Measurements from ENCODE around the gene BRWD1.
"Not testable (repeated sequence)": the region's sequence is repeated elsewhere in the genome, so short reads cannot be mapped to it uniquely, and the experiment has no call there.

The BRWD1 gene

DNA sequence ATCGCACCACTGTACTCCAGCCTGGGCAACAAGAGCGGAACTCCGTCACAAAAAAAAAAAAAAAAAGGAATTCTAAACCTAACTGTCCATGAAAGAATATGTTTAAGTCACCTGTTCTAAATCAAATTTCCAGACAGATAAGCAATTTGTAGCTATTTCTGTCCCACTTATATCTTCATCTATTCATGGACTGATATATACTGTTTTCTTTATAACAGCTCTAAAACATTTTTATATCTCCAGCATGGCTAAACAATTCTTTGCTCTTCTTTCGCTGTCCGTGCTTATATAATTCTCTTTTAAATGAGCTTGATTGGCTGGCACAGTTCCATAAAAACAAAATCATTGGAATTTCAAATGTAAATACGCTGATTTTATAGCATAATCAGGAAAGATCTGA is 30.5 kb downstream of the BRWD1 start:
- no peak for DNase-seq (ENCODE audit: low read depth in 2 of 2)

DNA sequence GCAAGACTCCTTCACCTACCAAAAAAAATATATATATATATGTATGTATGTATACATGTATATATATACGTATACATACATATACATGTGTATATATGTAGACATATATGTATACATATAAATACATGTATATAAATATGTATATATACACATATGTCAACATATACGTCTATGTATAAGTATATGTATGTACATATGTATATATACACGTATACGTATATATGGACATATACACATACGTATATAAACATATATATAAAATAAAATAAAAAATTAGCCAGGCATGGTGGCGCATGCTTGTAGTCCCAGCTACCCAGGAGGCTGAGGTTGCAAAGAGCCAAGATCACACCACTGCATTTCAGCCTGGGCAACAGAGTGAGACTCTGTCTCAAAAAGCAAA is 31.6 kb downstream of the BRWD1 start:
- no peak for DNase-seq (ENCODE audit: low read depth in 2 of 2)

DNA sequence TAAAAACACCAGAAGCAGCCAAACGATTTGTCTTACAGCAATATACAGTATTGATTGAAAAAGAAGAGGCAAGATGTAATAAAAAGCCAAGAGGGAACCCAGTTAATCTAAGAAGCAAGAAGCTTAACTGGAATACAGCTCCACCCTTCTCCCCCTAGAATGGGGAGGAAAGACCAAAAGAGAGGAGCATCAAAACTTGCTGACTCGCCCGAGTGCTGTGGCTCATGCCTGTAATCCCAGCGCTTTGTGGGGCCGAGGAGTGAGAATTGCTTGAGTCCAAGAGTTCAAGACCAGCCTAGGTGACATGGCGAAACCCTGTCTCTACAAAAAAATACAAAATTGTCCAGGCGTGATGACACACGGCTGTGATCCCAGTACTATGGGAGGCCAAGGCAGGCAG is 32.2 kb downstream of the BRWD1 start:
- no peak for DNase-seq (ENCODE audit: low read depth in 2 of 2)

DNA sequence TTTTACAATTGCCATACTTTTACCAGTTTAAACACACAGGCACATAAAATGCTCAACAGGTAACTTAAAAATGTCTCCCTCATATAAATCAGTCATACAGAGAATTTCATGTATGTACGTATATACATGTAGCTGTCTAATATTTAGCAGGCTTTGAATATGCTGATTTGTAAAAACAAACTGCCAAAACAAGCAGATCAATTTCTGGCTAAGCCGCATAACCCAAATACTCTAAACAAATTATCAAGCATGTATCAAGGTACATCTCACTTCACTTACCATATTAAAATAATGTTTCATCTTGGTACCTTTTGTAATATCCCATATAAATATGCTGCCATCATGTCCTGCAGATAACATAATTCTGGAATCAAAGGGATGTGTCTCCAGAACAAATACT is 43.8 kb downstream of the BRWD1 start:
- no peak for DNase-seq (ENCODE audit: low read depth in 2 of 2)

DNA sequence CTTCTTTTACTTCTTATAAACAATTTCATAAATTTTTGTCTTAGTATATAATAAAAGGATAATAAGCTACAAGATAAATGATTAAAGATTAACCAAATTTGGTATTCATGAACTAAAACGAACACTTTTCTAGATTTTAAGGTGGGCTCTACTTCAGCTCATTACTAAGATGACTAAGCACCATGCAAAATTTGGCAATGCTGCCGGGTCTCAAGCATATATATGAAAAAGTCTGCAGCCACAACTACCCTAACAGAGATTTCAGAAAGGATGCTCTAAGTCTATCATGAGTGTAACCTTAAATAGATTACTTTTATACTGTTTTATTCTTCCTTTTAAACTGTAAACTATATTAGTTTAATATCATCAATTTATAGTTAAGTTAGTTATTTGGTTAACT is 47.8 kb downstream of the BRWD1 start:
- no peak for DNase-seq (ENCODE audit: low read depth in 2 of 2)

DNA sequence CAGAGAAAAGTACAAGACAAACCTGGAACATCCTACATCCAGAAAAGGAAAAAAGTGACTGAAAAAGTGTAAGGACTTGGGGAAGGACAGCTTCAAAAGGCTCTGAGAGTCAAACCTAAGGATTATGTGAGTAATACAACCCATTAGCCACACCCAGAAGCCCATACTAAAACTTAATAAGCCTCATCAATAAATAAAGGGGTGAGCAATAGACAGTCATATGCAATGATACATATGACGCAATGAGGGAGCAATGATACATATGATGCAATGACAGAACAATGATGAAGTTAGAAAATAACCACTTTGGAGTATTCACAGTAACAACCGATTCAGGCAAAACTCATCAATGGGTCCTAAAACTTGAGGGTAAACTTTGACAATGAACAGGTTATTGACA is 50.1 kb downstream of the BRWD1 start:
- DNase-seq (ENCODE audit: low read depth in 2 of 2): no peak

DNA sequence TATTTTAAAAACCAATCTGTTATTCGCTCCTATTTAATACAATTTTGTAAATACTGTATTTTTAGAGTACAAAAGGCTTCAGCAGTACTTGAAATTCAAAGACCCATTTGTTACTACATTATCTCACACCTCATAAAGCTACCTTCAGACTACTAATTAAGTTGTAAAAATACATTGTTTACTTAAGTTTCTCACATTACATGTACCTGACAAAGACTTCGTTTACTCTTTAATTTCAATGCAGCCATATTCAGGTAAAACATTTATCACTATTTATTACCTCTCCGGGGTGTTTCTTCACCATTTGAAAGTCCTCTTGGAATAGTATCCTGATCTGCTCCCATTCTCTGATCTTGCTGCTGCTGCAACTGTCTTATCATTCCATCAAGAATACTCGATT is 55.2 kb downstream of the BRWD1 start:
- no peak for DNase-seq (ENCODE audit: low read depth in 2 of 2)

DNA sequence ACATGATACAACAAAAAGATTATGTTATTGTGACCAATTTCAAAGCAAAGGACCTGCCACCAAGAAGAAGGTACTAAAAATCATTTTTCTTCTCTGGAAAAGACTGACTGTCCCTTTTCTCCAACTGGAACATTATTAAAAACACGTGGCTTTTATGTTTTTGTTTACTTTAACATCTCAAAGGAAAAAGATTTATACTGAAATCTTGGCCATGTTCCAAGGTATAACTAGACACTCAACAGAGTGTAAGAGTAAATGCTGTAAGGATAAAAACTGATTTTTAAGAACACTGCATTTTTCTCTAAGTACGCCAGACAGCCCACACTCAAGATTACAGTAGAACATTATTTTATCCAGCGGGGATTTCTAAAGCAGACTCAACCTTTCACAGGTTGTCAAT is 62.1 kb downstream of the BRWD1 start:
- no peak for DNase-seq (ENCODE audit: low read depth in 2 of 2)

DNA sequence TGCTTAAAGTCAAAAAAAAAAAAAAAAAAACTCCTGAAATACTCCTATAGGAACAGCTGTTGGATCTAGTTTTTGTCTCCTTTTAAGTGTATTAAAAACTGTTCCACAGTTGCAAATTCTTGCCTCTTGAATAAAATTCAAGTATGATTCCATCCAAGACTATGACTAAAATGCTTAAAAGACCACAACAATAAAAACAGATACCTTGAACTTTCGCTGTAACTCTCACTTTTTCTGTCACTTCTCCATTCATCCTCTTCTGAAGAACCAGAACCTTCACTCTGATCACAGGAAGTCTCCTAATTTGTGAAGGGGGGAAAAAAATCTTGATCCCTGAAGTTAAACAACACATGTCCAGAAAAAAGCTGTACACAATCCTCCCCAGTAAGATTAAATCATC is 75.2 kb downstream of the BRWD1 start:
- DNase-seq (ENCODE audit: low read depth in 2 of 2): no peak

DNA sequence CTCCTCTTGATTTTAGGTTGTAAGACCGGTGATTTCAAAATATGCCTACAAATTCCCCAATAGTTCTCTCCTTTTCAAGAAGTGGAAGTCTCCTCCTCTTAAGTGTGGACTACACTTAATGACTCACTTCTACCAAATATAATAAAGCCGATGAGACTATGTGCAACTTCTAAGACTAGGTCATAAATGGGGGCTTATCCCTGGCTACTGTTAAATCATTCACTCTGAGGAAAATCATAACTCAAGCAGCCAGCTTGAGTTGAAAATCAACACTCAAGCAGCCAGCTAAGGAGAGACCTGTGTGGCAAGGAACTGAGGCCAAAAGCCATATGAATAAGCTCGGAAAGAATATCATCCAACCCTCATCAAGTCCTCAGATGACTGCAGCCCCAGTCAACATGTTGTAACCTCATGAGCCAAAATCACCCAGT is 80.6 kb downstream of the BRWD1 start:
- no peak for DNase-seq (ENCODE audit: low read depth in 2 of 2)

DNA sequence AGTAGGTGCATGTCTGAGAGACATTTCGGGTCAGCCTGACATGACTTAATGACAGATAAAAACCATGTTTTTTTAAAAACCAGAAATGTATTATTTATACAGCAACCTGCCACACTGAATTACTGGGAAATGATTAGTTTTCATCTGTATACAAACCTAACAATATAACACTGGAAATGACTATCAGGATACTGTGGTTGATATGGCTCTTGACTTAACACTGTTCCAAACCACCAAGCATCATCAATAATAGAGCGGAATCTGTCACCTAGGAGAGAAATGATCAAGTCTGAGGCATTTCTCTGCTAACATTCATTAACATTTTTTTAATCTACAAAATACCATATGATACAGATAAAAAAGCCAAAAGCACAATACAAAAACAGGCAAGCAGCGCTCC is 88.5 kb downstream of the BRWD1 start:
- no peak for DNase-seq (ENCODE audit: low read depth in 2 of 2)

DNA sequence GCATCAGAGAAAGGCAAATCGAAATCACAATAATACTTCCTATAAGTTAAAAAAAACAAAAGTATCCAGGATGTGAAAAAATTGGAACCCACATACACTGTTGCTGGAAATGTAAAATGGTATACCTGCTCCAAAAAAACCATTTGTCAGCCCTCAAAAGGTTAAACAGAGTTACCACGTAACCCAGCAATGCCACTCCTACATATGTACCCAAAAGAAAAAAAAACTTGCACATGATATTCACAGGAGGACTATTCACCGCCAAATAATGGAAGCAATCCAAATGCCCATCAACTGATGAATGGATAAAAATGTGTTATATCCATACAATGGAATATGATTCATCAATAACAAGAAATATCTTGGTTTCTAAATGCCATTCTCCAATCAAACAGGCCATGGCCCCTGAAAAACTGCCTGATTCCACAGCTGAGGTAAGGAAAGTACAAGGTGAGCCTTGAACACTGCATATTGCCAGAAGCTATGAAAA is 91.4 kb downstream of the BRWD1 start:
- no peak for DNase-seq (ENCODE audit: low read depth in 2 of 2)

DNA sequence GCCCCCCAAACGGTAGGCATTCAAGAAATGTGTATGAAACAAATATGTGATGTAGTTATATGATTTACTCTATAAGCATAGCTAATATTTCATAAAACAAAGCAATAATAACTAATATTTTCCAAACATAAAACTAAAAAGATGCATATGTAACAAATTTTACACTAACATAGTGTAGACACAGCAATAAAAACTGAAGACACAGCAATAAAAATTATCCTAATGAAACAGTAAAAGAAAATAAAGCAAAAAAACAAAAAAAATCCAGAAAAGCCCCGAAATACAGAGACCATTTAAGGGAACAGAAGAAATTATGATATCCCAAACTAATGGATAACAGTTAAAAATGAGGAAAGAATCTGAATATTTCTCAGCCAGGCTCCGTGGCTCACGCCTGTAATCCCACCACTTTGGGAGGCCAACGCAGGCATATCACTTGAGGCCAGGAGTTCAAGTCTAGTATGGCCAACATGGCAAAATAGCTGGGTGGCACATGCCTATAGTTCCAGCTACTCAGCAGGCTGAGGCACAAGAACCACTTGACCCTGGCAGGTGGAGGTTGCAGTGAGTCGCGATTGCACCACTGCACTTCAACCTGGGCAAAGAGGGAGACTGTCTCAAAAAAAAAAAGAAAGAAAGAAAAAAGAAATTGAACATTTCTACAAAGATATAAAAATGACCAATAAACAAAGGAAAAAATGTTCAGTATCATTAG is 92.0 kb downstream of the BRWD1 start:
- DNase-seq (ENCODE audit: low read depth in 2 of 2): no peak

DNA sequence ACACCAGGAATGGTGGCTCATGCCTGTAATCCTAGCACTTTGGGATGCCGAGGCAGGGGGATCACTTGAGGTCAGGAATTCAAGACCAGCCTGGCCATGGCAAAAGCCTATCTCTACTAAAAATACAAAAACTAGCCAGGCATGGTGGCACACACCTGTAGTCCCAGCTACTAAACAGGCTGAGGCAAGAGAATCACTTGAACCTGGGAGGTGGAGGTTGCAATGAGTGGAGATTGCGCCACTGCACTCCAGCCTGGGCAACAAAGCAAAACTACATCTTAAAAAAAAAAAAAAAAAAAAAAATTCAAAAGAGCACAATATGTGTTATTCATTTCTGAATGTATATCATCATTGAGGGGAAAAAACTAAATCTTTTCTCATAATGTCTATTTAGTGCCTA is 92.6 kb downstream of the BRWD1 start:
- DNase-seq (ENCODE audit: low read depth in 2 of 2): not testable (repeated sequence)

DNA sequence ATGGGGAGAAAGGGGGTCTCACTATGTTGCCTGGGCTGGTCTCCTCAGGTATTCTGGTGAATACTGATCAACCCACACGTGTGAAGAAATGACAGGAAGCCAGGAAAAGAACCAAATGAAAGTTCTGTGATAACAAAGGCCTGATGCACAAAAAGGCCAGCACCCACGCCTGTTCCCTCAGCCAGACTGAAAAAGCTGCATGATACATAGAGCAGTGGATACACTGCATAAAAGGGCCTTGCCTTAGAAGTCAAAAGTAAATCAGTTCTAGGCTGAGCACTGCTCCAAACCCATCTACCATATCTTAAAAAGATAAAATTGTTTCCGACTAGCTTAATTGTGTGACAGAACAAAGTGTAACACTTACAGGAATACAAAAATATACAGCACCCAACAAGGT is 93.3 kb downstream of the BRWD1 start:
- DNase-seq (ENCODE audit: low read depth in 2 of 2): no peak

DNA sequence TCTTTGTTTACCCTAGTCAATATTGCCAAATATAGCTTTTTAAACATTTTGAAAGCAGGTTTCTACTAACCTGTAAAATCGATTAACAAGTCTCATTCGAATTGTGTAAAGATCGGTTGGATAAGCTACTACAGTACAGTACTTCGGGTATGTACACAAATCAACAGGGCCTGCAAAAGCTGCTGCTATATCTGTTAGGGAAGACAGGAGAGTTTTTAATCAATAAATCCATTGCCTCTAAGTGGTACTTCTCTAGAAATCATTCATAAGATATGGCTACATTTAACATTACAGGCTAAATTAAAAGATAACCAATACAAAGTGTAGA is 95.4 kb downstream of the BRWD1 start:
- no peak for DNase-seq (ENCODE audit: low read depth in 2 of 2)

DNA sequence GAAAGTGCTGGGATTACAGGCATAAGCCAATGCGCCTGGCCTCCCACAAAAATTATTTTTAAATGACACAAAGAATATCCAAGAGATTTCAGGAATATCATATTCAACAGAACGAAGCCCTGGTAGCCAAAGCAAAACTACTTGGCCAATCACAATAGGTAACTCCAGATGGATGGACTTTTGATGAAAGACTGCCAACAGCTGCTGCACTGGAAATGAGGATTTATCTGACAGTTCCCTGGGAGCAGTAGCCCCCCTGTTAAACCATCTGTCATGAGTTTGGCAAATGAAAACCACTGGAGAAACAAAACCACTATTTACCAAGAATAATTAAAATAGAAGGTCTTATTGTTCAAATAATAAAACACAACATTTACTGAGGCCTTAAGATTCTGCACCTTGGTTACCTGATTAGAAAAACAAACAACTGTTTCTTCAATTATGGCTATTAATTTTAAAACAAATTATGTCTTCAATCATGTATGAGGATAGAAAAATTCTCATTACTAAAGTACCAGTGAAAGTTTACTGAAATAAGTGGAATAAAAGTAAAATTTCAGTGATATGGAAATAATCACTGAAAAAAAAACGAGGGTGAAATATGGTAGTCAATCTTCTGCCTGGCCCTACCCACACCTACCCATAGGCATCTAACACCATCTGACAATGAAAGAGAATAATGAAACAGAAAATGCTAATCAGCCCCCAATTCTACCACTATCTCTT is 95.9 kb downstream of the BRWD1 start:
- DNase-seq (ENCODE audit: low read depth in 2 of 2): no peak

DNA sequence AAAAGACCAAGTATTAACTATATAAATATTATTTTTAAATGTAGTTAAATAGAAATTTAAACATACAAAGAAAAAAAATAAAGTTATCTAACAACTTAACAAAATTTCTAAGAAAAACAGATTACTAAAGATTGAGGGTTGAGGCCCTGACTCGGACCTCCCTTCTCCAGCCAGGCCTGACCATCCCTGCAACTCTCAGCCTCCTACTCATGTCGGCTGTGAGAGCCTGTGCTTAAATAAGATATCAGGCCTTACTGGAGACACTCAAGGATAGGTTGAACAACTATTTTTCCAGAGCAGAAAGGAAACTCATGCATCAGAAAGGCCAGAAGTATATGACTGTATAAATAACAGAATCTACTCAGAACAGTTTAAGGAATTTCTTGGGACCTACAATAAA is 97.1 kb downstream of the BRWD1 start:
- DNase-seq (ENCODE audit: low read depth in 2 of 2): no peak

DNA sequence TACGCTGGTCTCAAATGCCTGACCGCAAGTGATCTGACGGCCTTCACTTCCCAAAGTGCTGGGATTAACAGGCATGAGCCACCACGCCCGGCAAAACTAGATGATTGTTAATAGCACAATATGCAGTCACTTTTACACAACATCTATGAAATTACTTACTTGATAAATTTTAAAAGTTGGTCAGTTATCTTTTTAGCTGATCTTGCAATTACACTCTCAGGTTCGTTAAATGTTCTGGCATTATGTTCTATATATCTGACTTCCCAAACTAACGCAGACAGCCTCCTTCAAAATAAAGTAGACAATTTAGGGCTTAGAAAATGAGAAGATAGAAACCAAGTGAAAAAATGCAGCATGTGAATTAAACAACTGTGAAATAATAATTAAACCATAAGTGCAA is 98.4 kb downstream of the BRWD1 start:
- no peak for DNase-seq (ENCODE audit: low read depth in 2 of 2)

DNA sequence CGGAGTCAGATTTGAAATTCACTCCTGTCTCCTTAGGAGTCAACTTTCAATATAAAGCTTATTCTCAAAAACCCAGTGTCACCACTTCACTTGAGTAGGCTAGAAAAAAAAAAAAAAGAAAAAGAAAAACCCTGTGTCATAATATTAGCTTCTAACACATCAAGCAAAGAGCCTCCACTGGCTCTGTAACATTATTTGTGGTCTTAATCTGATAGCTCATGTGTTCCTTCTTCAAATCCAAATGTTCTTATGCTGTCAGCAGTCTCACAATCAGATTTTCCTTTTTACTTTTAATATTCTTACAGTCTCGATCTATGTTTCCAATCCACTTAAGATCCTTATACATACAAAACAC is 104.1 kb downstream of the BRWD1 start:
- no peak for DNase-seq (ENCODE audit: low read depth in 2 of 2)

DNA sequence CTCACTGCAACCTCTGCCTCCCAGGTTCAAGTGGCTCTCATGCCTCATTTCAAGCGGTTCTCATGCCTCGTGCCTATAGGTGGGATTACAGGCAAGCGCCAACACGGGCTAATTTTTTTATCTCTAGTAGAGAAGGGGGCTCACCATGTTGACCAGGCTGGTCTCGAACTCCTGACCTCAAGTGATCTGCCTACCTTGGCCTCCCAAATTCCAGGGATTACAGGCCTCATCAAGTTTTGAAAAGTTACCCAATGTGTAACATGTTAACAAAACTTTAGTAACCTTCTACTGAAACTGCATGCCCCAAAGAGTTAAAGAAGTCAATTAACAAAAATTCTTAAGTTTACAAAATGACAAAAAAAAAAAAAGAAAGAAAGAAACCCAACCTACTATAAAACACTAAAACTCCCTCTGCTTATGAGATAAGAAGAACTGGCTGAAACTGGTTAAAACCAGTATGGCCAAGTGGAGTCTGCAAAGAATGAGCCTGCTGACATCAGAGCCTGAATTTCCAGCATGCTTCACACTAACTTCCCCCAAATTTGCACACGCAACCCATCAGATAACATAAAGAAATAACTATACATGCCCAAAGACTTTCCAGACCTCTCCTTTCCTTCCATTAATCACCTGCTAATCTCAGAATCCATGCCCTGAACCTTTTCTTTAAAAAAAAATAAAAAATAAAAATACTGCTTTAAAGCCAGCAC is 104.7 kb downstream of the BRWD1 start:
- no peak for DNase-seq (ENCODE audit: low read depth in 2 of 2)

DNA sequence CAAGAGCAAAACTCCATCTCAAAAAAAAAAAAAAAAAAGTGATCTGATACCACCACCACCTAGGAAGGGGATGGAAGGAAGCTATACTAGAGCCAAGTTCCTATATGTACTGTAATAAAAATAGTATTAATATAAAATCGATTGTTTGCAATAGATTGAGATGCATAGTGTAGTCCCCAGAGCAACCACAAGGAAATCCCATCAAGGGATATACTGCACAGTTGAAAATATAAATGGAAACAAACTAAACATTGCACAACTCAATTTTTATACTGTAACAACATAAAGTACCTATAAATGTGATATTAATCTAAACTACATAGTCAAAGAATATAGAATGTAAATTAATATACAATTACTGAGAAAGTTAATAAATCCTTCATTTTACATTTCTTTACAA is 109.3 kb downstream of the BRWD1 start:
- no peak for DNase-seq (ENCODE audit: low read depth in 2 of 2)

DNA sequence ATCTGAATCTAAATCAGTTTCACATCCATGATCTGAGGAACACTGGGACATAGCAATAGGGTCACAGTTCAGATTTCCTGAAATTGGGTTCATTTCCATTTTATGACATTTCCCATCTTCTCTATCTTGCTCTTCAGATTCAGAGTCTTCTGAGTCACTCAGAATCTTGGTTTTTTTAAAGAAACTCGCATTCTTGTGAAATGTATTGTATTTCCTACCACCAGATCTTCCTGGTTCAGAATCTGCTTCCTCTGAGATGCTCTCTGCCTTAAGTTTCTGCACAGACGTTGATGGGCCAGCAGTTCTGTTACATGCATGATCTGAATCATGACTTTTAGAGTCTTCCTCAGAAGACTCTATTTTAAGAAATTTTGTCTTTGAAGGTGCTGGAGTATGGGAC is 114.6 kb downstream of the BRWD1 start:
- no peak for DNase-seq (ENCODE audit: low read depth in 2 of 2)

All from stimulated activated CD4-positive, alpha-beta T cell treated with anti-CD3 and anti-CD28 coated beads, Interleukin-4, amount 100 ng/mL, for 48 hours (primary cell).